ENCODE data around the gene FNDC3B.

The FNDC3B gene

DNA sequence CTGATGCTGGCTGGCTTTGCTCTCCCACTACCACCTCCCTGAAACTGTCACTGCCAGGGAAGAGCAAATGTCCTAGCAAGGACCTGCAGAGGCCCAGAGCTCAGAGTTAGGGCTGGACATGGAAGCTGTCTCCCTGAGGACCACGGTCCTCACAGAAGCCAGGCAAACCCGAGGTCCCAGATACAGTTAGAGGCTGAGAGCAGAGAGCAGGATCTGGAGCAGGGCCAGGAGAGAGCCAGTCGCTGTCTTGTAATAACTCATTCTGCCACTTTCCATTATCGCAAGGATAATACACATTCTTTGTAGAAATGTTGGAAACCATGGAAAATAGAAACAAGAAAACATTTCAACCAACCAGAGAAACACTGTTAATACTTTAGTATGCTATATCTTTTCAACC lies 398.8 kb downstream of the FNDC3B start:
- TF ChIP-seq, protein P1, sequence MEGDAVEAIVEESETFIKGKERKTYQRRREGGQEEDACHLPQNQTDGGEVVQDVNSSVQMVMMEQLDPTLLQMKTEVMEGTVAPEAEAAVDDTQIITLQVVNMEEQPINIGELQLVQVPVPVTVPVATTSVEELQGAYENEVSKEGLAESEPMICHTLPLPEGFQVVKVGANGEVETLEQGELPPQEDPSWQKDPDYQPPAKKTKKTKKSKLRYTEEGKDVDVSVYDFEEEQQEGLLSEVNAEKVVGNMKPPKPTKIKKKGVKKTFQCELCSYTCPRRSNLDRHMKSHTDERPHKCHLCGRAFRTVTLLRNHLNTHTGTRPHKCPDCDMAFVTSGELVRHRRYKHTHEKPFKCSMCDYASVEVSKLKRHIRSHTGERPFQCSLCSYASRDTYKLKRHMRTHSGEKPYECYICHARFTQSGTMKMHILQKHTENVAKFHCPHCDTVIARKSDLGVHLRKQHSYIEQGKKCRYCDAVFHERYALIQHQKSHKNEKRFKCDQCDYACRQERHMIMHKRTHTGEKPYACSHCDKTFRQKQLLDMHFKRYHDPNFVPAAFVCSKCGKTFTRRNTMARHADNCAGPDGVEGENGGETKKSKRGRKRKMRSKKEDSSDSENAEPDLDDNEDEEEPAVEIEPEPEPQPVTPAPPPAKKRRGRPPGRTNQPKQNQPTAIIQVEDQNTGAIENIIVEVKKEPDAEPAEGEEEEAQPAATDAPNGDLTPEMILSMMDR (IDR thresholded peaks at IDR 0.05) = no peak
- H3K36me3 ChIP-seq = no peaks in the 10 kb centered on the region
- peaks cover 73% of the 10 kb centered on the region for H3K27me3 ChIP-seq
- no peaks in the 10 kb centered on the region for H3K4me1 ChIP-seq (ENCODE audit: control insufficient read depth in 1 of 2, insufficient read depth in 1 of 2, low read depth in 1 of 2, low read length in 1 of 2)
- H3K27ac ChIP-seq = no peak overlapping the region
- H3K9me3 ChIP-seq = no peaks in the 10 kb centered on the region
- H3K4me3 ChIP-seq (ENCODE audit: low read depth in 1 of 2, low read length in 1 of 2) = no peak overlapping the region

DNA sequence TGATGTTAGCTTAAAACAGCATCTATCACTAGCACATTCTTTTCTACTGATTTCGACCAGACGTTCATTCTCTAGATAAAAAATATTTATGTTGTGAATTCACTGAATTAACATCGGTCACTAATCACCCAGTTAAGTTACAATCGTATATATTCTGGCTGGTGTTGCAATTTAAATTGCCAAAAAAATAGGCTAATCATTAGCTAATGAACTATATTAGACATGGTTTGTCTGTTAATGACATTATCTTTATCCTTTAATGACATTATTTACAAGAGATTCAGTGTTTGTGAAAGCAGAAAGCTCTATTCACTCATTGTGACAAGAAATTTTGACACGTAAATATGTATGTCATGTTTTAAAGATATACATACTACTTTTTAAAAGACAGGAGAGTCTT lies 402.2 kb downstream of the FNDC3B start:
- H3K9me3 ChIP-seq = no peaks in the 10 kb centered on the region
- no peak overlapping the region for H3K27ac ChIP-seq
- H3K36me3 ChIP-seq = no peaks in the 10 kb centered on the region
- H3K4me1 ChIP-seq (ENCODE audit: control insufficient read depth in 1 of 2, insufficient read depth in 1 of 2, low read depth in 1 of 2, low read length in 1 of 2) = no peaks in the 10 kb centered on the region
- TF ChIP-seq, protein P1 (IDR thresholded peaks at IDR 0.05) = no peak
- no peak overlapping the region for H3K4me3 ChIP-seq (ENCODE audit: low read depth in 1 of 2, low read length in 1 of 2)
- H3K27me3 ChIP-seq = peaks cover 98% of the 10 kb centered on the region

DNA sequence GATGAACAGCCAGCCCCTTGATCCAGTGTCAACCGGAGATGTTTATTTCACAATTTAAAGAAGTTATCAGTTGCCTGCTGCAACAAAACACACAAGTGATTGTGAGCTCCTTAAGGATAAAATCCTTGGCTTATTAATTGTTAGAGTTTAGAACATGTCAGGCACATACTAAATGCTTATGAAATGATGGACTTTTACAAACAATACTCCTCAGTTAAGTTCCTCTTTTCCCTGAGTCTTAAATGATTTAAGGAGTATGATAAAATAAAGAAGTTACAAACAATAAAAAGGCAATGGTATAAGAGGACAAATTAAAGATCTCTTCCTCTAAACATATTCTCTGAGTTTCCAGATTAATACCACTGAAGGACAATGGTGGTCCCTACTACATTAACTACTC lies 403.2 kb downstream of the FNDC3B start:
- Histone ChIP-seq H3K4me1 (ENCODE audit: control insufficient read depth in 1 of 2, insufficient read depth in 1 of 2, low read depth in 1 of 2, low read length in 1 of 2) (no peaks in the 10 kb centered on the region), H3K36me3 (no peaks in the 10 kb centered on the region), H3K27ac (no peak overlapping the region), H3K9me3 (no peaks in the 10 kb centered on the region), H3K27me3 (peaks cover 99% of the 10 kb centered on the region), H3K4me3 (ENCODE audit: low read depth in 1 of 2, low read length in 1 of 2) (no peak overlapping the region)
- TF ChIP-seq, protein P1 (IDR thresholded peaks at IDR 0.05) = no peak

DNA sequence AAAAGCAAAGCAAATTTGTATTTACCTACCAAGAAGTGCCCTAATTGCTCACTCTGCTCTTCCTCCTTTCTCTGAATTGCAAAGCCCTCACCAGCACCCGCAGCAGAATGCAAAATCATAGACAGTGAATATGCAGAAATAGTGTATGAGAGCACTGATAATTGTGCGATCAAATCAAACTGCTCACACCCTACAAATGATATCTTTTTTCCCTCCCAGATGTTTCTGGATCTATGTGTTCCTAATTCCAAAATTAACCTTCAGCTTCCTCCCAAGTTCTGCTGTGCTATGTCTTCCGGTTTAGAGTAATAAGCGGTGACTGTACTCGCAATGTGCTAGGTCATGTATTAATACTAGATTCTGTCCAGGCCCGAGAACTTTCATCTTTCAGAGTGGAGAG lies 405.4 kb downstream of the FNDC3B start:
- TF ChIP-seq, protein P1 (IDR thresholded peaks at IDR 0.05) = no peak
- Histone ChIP-seq H3K27ac (no peak overlapping the region), H3K9me3 (no peaks in the 10 kb centered on the region), H3K27me3 (peaks cover 100% of the 10 kb centered on the region), H3K4me3 (ENCODE audit: low read depth in 1 of 2, low read length in 1 of 2) (no peak overlapping the region), H3K36me3 (no peaks in the 10 kb centered on the region), H3K4me1 (ENCODE audit: control insufficient read depth in 1 of 2, insufficient read depth in 1 of 2, low read depth in 1 of 2, low read length in 1 of 2) (no peaks in the 10 kb centered on the region)

DNA sequence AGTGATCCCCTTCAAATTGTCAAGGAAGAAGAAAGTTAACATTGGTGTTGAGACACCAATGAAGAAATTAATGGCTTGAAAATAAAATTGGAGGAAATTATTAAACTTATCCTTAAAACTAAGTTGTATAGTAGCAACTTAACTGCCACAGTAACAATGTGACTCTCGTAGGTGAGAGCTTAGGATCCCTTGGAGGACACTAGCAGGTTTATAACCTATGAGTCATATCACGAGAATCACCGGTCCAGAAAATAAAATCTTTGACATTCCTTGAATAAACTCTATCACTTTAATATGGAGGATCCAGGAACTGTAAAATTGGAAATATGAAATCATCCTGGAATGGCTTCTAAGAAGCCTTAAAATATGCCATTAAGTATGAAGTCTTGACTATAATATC lies 406.8 kb downstream of the FNDC3B start:
- H3K4me3 ChIP-seq (ENCODE audit: low read depth in 1 of 2, low read length in 1 of 2) = no peak overlapping the region
- H3K9me3 ChIP-seq = no peaks in the 10 kb centered on the region
- TF ChIP-seq, protein P1 (IDR thresholded peaks at IDR 0.05) = no peak
- H3K36me3 ChIP-seq = no peaks in the 10 kb centered on the region
- H3K27me3 ChIP-seq = peaks cover 100% of the 10 kb centered on the region
- no peak overlapping the region for H3K27ac ChIP-seq
- H3K4me1 ChIP-seq (ENCODE audit: control insufficient read depth in 1 of 2, insufficient read depth in 1 of 2, low read depth in 1 of 2, low read length in 1 of 2) = no peaks in the 10 kb centered on the region
